GM23248 (cell line): Measurements from ENCODE around the gene MRPL18.

Source experiments
- EZH2 ChIP-seq: fragments of 200-600 bp; sonication (generic); IDR thresholded peaks from 2 replicates; pipeline ENCODE4 v1.6.1; 2018; ENCODE audit warnings: antibody characterized with exemption, mild to moderate bottlenecking; ENCODE audit not compliant: insufficient read depth, poor library complexity, severe bottlenecking
- EZH2phosphoT487 ChIP-seq: fragments of 200-600 bp; sonication (generic); IDR thresholded peaks from 2 replicates; pipeline ENCODE4 v1.6.1; 2018; ENCODE audit warnings: antibody characterized with exemption, moderate library complexity, mild to moderate bottlenecking, low read depth; ENCODE audit not compliant: insufficient read depth

GRCh38 chr6:159823953-159824352 lies 33.7 kb downstream of the MRPL18 start:
- TF ChIP-seq EZH2 = no peak
- no peak for TF ChIP-seq EZH2phosphoT487
